Smooth muscle cell of the brain vasculature (primary cell): Measurements from ENCODE around the gene CSF3R.
"Not testable (repeated sequence)": the region's sequence is repeated elsewhere in the genome, so short reads cannot be mapped to it uniquely, and the experiment has no call there.

ENCODE experiments used
- DNase-seq: peaks from one replicate; pipeline ENCODE4 v3.0.0-alpha.2; 2012; ENCODE audit warnings: low read depth, low spot score

Gene CSF3R

DNA sequence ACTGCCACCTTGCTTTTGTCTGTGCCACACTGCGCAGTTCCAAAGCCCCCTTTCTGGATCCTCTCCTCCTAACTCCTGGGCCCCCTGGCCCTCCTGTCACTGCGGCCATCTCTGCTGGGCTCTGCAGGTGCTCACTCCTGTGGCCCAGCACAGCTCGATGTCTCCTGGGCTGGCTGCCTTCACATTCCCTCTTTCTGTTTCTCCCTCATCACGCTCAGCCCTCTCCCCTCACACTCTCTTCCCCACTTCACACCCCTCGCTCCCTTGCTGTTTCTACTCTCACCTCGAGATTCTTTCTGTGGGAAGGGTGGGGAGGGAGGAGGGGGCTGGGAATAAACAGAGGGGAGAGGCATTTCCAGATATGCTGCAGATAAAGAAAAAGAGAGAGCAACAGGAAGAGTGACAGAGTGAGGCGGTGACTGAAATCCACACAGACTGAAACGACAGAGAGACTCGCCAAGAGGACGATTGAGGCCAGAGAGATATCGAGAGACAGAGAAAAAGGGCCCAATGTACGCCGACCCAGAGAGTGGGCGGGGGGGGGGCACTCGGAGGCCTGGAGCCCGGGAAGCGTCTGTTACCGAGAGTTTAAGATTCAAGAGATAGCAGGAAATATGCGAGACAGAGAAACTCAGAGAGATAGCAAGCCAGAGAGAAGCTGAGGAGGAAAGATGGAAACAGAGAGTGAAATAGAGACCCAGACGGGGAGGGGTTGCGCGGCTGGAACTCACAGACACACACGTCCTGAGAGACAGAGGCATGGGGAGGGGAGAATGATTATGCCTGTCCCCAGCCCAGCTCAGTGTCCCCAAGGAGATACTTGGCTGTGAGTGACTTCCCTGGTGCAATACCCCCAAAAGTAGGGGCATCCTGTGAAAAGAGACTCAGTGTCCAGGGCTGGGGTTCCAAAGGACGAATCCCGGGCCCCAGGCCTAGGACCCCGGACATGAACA is 666 bp downstream of the CSF3R start:
- DNase-seq: no peak

DNA sequence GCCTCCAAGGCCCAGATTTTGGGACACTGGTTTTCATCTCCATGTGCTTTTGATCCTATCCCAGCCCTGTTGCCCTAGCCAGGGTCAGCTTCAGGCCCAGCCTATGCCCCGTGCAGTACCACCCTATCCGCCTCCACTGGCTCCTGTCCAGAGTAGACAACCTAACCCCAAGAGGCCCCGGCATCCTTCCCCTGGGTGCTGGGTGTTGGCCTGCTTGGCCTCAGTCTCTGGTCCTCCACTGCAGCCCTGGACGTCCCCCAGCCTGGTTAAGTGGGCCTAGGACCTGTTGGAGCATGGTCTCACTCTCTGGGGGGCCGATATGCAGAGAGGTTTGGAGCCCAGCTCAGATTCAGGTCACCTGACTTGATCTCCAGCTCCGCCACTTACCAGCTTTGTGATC is 1.6 kb downstream of the CSF3R start:
- no peak for DNase-seq

DNA sequence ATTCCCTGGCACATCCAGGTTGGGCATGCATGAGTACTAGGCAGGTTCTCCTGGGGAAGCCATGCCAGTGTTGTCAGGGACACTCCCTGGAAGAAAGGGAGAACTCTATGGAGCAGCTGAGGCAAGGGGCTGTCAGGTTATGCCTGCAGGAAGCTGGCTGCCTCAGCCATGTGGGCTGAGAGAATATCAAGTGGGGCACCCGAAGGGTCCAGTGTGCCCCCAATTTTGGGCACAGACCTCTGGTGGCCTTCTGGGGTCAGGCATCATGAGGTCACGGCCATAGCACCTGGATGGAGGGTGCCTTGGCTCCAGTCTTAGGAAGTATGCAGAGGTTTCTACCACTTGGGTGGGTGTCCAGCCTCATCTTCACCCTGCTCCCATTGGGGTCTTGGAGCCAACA is 2.6 kb downstream of the CSF3R start:
- no peak for DNase-seq

DNA sequence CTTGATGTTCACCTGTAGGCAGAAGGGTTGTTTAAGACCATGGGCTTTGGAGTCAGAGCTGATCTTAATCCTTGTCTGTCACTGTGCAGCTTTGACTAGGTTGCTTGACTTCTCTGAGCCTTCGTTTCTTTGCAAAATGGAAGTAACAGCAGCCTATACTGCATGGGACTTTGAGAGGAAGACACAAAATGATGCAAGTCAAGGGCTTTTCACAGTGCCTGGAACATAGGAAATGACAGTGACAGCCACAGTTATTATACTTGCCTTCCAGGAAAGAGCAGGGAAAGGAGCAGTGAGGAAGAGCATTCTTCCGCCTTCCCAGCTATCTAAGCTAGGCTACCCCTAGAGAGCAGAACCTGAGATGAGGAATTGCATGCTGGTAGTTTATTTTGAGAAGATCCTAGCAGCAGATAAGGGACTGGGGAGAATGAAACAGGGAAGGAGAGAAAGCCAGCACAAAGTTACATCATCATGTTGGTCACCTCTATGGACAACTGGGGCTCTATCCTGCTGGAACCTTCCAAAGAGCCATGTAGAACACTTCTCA is 3.1 kb downstream of the CSF3R start:
- DNase-seq: no peak

DNA sequence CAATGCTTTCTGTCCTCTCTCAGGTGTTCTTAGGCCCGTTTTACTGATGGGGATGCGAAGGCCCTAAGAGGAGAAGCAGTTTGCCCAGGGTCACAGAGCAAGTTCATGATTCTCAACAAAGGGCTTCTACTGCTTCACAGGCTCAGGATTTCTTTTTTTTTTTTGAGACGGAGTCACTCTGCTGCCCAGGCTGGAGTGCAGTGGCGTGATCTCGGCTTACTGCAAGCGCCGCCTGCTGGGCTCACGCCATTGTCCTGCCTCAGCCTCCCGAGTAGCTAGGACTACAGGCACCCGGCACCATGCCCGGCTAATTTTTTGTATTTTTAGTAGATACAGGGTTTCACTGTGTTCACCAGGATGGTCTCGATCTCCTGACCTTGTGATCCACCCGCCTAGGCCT is 5.1 kb downstream of the CSF3R start:
- DNase-seq: not testable (repeated sequence)

DNA sequence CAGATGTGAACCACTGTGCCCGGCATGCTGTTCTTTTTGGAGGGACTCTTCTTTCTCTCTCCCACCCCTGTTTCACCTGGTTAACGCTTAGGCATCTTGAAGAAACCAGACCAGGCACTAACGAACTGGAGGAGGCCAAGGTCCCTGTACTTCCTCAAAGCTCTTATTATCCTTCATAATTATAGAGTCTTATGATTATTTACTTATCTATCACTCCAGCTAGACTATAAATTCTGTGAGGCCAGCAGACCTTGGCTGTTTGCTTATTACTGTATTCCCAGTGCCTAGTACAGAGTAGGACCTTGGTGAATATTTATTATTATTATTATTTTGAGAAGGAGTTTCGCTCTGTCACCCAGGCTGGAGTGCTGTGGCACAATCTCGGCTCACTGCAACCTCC is 5.8 kb downstream of the CSF3R start:
- no peak for DNase-seq

DNA sequence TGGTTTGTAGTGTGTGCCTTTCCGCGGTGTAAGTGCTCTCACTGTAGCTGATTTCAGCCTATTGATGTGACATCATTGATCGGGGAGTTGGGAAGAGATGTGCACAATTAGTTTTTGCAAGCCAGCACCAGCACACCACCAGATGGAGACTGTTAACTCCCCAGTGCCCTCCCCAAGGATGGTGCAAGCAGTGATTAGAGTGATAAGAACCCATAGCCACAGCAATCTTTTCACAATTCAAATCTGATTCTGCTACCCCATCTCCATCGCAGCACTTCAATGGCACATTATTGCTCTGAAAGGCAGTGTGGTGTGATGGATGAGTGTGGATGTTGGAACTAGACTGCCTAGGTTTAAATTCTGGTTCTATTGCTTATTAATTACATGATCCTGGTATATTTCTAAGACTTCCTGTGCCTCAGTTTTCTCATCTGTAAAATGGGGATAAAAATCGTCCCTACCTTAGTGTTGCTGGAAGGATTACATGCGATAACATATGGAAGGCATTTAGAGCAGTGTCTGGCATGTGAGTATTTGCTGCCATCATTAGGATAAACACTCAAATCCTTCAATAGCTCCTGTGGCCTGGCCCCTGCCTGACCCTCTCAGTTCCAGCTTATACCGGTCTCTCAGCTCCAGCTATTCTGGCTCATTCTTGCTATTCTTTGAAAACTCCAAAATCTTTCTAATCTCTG is 6.7 kb downstream of the CSF3R start:
- DNase-seq: no peak

DNA sequence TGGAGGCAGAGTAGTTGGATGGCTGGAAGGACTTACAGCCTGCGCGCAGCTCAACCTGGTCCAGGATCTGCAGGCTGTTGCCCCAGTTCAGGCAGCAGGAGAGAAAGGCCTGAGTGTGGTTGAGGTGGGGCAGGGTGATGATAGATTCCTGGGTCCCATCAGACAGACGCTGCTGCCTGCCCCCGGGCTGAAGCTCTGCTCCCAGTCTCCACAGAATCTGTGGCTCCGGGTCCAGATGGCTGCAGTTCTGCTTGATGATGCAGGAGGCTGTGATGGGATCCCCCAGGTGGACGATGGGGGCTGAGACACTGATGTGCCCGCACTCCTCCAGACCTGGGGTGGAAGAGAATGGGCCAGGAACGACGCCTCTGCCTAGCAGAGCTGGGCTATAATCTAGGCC is 7.4 kb downstream of the CSF3R start:
- no peak for DNase-seq

DNA sequence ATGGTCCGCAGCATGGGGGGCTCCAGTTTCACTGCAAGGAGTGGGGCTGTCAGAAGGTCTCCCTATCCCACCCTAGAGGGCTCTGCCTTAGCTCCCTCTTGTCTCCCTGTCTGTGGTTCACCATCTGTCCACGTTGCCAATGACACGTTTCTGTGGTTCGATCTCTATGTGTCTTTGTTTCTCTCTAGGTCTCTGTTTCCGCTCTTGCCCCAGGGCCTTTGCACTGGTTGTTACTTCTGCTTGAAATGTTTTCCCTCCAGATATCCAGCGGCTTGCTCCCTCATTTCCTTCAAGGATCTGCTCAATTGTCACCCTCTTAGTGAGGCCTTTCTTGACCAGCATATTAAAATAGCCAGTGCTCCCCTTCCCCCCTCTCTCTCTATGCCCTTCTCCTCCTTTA is 10.1 kb downstream of the CSF3R start:
- DNase-seq: no peak

DNA sequence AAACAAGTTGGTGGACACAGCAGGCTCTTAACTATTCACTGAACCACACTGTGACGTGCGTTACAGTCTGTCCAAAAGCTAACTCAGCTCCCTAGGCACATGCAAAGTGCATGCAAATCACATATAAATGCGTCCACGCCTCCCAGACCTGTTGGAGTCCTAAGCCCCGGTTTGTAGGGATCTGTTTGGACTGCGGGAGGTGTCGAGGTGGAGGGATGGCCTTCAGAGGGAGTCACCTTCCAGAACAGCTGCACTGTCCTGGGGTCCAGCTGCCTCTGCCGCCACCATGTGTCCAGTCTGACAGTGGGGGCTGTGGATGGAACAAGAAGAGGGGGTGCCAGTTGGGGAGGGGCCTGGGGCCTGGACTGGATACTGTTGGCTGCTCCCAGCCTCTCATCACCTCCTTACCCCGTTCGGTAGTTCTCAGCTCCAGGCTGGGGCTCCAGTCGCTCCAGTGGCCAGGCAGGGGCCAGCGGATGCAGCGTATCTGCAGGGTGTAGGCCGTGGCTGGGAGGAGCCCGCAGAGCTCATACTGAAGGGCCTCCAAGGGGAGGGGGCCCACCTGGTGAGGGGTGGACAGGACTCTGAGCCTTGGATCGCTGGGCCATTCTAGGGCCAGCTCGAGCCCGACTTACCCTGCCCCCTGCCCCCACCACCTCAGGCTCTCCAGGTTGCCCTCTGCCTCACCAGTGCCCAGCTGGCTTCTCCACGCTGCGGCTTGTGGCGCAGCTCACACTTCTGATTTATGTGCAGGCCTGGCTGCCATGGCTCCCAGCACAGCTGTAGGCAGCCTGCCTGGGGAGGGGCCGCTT is 10.7 kb downstream of the CSF3R start:
- no peak for DNase-seq

DNA sequence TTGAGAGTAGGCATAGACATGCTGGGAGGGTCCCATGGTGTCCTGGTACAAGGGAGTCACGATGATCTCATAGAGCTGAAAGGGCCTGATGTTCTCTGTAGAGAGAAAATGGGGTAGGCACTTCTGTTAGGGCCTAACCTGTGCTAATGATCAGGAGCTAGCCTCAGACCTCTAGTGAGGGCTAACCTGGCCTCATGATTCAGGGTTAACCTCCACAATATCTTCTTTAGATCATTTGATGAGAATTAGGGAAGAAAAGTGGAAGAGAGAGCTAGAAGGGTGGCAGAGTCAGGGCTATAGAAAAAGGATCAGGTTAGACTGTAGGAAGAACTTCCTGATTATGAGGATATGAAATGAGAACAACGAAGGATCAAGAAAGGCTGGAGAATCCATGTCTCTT is 13.6 kb downstream of the CSF3R start:
- no peak for DNase-seq

DNA sequence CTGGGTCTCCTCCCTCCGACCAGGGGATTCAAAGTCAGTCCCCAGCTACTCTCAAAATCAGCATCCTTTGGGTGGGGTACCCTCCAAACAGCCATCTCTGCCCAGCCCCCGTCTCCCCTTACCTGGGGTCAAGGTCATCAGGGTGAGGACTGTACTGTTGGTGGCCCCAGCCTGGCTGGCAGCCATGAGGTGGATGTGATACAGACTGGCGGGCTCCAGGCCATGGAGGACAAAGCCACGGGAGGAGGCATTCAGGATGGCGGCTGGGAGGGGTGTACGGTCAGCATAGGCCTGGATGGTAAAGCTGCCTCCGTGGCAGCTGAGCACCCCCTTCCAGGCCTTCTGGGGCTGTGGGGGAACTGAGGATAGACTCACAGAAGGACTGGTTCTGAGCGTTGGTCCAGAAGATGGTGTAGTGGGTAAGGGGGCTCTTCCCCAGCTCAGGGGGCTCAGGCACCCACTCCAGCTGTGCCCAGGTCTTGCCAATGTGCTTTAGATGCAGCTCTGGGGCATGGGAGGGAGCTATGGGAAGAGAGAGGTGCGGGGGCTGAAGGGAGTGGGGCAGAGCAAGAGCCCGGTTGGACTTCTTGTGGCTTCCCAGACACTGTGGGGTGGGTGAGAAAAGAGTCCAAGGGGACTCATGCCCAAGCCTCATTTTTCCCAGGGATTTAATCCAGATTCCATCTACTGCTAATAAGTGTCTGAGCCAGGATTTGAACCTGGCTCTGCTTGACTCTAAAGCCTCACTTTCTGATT is 14.8 kb downstream of the CSF3R start:
- DNase-seq: no peak

DNA sequence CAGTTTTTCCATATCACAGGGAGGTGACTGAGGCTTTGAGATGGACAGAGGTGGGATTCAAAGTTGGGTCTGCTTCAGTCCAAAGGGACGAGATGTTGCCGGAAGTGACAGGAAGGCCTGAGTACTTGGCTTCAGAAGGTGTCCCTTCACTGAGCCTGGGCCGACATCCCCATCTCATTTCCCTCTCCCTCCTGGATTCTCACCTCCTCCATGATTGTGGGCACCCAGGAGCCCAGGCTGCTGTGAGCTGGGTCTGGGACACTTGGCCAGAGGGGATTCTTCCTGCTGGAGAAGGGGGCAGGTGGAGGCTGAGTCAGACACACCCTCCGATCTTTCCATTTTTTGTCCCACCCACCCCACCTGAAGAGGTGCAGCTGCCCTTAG is 15.7 kb downstream of the CSF3R start:
- no peak for DNase-seq

DNA sequence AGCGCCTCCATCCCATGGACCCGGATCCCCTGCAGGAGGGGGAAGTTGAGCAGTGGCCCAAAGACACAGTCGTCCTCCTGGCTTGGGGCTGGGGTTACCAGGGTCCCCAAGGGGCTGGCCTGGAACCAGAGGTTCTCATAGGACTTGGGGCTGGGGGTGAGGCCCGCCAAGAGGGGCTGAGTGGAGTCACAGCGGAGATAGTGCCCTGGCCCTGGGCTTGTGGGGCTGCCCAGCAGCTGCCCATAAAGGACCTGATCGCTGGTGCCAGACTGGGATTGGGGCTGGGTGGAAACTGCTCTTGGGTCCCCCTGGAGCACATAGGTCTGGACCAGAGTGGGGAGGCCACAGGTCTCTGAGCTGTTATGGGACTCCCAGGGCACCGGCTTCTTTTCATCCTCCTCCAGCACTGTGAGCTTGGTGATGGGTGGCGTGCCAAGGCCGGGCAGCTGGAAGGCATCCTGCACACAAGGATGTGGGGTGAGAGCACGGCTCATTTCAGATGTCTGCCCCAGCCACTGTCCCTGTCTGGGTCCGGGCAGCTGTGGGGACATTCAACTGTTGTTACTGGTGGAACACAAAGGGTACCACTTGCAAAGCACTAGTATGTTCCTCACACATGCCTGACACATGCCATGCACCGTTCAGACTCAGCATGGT is 16.2 kb downstream of the CSF3R start:
- DNase-seq: no peak

DNA sequence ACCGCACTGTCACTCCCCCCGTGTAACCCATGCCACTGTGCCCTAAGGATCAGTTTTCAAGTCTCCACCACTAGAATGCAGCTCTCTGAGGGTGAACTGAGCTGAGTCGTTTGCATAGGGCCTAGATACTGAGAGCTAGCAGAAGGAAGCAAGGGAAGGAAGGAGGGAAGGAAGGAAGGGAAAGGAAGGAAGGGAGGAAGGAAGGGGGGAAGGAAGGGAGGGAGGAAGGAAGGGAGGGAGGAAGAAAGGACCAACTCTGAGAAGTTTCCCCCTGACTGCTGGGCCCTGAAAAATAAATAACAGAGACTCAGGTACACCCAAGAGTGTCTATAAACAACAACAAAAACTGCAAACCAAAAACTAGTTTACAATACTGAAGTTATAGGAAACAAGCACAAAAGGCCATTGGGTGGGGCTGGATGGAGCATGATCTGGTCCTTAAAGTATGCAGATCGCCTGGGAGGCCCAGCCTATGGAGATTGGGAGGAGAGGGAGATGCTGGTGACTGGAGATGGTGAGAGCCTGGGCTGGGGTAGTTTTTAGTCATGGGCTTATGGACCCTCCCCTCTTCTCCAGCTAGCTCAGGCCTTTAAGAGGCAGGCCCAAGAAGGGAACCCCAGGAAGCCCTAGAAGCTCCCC is 16.9 kb downstream of the CSF3R start:
- no peak for DNase-seq

DNA sequence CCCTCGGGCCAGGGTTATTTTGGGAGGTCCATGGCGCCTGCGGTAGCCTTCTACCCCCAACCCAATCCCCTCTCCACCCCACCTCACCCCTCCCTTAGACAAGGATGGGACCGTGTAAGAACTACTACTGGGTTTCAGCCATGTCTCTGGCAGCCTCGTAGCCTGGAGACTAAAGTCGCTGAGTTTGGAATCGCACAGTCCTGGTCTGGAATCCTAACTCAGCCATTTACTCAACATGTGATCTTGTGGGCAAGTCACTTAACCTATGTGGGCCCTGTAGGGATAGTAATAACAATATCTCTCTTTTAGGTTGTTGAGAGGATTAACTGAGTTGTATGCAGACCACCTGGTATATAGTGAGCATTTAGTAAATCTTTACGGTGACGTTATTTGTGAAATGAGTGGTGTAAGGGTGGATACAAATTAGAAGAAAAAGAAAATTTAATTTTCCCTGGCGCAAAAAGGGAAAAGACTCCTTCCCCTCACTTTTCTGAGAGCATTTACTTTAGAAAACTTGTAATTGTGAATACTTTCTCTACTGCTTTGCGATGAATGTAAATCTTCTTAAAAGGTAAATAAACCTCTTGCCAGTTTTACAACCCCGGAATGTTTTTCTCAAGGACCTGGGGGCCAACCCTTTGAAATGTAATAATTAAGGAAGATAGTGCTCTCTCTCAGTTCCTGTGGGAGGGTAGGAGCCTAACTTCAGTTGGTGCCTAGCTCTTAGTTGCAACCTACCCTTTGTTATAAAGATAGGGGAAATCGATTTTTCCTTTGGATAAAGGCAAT is 17.9 kb downstream of the CSF3R start:
- DNase-seq: no peak

DNA sequence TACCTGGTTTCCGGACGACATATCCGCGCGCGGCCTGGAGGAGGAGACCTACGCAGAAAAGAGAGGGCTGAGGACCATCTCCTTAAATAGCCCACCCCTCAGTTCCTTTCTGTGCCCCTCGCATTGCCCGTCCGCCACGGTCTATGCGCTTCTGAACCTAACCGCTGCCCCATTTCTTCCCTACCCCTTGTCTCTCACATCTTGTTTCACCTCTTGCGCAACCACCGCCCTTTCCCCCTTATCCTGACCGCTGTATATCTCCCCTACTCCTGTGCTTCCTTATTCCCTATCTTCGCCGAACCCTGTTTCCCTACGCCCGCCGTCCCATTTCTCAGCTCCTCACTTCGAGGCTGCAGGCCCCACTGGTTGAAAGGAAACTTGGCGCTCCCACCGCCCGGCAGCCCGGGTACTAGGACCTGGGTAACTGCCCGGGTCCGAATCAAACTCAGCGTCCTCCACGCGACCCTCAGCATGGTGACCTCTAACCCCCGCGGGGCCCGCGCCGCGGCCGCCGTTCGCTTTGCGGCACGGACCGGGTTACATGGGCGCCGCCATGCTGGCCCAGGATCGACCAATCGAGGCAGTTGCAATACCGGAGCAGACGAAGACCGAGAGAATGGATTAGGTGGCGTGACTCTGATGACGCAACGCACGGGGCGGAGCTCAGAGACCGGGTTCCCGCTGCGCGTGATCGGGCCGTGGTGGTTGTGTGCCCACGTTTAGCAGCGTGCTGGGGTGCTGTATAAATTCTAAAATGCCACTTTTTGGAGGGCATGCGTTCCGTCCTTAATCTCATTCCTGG is 18.7 kb downstream of the CSF3R start, which contains the start of gene MRPS15:
TSS of gene MRPS15 (minus strand) at position 582 of the 802 bp plus-strand sequence. CDS start at position 473, 109 bp downstream.
- peak; percentile 83 for DNase-seq

DNA sequence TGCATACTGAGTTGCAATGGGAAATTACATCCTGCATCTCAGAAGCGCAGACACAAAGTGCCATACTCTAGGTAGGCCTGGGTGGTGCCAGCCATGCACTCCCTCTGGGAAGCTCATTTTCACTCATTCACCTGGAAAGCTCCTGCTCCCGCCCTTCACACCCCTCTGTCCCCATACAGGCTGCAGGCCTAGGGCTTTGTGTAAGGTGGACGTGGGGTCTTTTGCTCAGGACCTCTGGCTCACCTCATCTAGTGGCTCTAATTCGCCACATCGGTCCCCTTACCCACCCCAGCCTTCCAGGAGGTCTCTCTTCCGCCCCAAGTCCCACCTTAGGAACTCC is 19.3 kb downstream of the CSF3R start:
- DNase-seq: no peak

DNA sequence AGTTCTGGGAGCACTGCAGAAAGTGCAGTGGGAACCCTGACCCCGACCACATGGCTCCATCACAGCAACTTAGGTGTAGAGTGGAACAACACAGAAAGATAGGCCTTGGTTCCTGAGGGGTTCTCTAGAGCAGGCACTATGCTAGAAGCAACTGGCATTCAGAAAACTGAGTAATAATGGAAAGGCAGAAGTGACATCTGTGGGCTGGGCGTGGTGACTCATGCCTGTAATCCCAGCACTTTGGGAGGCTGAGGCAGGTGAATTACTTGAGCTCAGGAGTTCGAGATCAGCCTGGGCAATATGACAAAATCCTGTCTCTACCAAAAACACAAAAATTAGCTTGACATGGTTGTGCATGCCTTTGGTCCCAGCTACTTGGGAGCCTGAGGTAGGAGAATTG is 23.8 kb downstream of the CSF3R start:
- no peak for DNase-seq
